Natural killer cell (primary cell): ENCODE measurements around the gene NEDD4L. TPM values are rescaled to one million over a fixed set of nuclear protein-coding genes. Genes with fewer than 3 reads are reported as not detected.

Source experiments
- ATAC-seq, 3 donors: fragments of 150-1000 bp in 2 of 3; fragments of 200-7000 bp in 1 of 3; cut with Tn5 transposase; 1 replicate in 1 of 3; 2 replicates in 2 of 3; pipeline ENCODE4 v1.10.0; 2021; ENCODE audit warnings: mild to moderate bottlenecking in 2 of 3, moderate library complexity in 2 of 3
- DNase-seq, 2 donors: peaks; one replicate each; pipeline versions ENCODE4 v3.0.0 to v3.0.0-alpha.2; 2013 to 2021; ENCODE audit warnings: mixed read lengths in 1 of 2
- H3K27ac ChIP-seq: one replicate; pipeline ENCODE4 v1.5.1; 2013; ENCODE audit warnings: mild to moderate bottlenecking, low read length
- H3K27me3 ChIP-seq: one replicate; pipeline ENCODE4 v1.6.1; 2013; ENCODE audit warnings: low read length; ENCODE audit not compliant: control insufficient read depth, insufficient read depth
- H3K36me3 ChIP-seq: one replicate; pipeline ENCODE4 v1.6.1; 2013; ENCODE audit warnings: low read length; ENCODE audit not compliant: control insufficient read depth, insufficient read depth
- H3K4me1 ChIP-seq: one replicate; pipeline ENCODE4 v1.6.1; 2013; ENCODE audit warnings: low read length; ENCODE audit not compliant: control insufficient read depth, insufficient read depth
- H3K4me3 ChIP-seq: one replicate; pipeline ENCODE4 v1.5.1; 2013; ENCODE audit warnings: low read length
- H3K9me3 ChIP-seq: one replicate; pipeline ENCODE4 v1.6.1; 2013; ENCODE audit warnings: low read length; ENCODE audit not compliant: control insufficient read depth, insufficient read depth
- H3K27ac Mint-ChIP-seq, 2 donors: one replicate each; pipeline ENCODE4 v1.8.0; 2022; ENCODE audit warnings: mild to moderate bottlenecking in 2 of 2, mixed read lengths in 2 of 2, moderate library complexity in 1 of 2
- H3K27me3 Mint-ChIP-seq, 2 donors: one replicate each; pipeline ENCODE4 v1.8.0; 2022; ENCODE audit warnings: low read depth in 2 of 2, mixed read lengths in 2 of 2
- H3K36me3 Mint-ChIP-seq: one replicate; pipeline ENCODE4 v1.8.0; 2022; ENCODE audit warnings: mixed read lengths
- H3K4me1 Mint-ChIP-seq, 2 donors: one replicate each; pipeline ENCODE4 v1.8.0; 2022; ENCODE audit warnings: mixed read lengths in 2 of 2
- H3K4me3 Mint-ChIP-seq: one replicate; pipeline ENCODE4 v1.8.0; 2022; ENCODE audit warnings: mild to moderate bottlenecking, moderate library complexity, mixed read lengths
- H3K9me3 Mint-ChIP-seq, 2 donors: one replicate each; pipeline ENCODE4 v1.8.0; 2022; ENCODE audit warnings: mixed read lengths in 2 of 2
- WGBS: methylation state at CpG from one replicate; pipeline ENCODE4 v1.1.7; 2013; ENCODE audit warnings: missing lambda C conversion rate; ENCODE audit not compliant: insufficient coverage; 5-methylcytosine and 5-hydroxymethylcytosine counted together
- intact Hi-C: fragments of 100-400 bp; cut with micrococcal nuclease; formaldehyde crosslinking; loops from one replicate; pipeline ENCODE4 v1.14.2; 2022
- total RNA-seq, 4 donors: library from RNA; stranded (reverse); fragments of 120-200 nt in 1 of 4; gene quantifications; one replicate each; pipeline versions ENCODE4 v1.2.3 to v1.2.4, GENCODE V29; 2013 to 2022
- TF ChIP-seq, protein P1 (sequence below): fragments of 200-600 bp; IDR thresholded peaks from one replicate; pipeline ENCODE4 v1.8.0; 2022; ENCODE audit warnings: antibody characterized with exemption

The NEDD4L gene
- total RNA-seq, 3 donors from 2014 or later (not counting 1 experiment from before 2014, with no cell fraction given), result 3.4 to 15.3 (median 14.3) TPM

DNA sequence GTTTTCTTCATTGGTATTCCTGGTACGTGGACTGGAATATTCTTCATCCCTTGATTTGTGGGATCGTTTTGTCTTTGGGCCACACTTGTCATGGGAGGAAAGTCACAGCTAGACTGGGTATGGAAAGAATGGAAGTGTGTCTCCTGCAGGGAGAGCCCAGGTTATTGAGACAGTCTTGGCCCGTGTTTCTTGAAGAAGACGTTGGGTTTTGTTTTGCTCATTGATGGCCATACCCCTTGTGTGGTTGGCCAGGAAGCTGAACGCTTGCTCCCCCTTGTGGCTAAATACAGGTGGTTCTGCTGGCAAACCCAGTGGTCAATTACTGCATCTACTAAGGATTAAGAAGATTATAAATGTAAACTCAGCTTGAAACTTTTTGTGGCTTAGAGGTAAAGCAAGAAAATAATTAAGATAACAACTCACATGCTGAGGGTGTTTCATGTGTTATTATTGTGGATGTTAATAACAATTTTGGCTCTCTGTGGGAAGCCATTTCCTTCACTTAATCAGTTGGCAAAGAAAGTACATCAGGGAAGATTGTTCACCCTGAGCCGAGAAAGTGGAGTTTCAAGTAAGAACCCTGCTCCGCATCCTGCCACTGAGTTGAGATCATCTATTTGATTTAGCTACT, 91.8 kb downstream of the NEDD4L start:
- H3K4me1 ChIP-seq, result peaks cover 10% of the 10 kb centered on the region
- H3K9me3 Mint-ChIP-seq, result no peaks in the 10 kb centered on the region
- intact Hi-C loops, result loop anchor here (5.0 kb wide), 1 partner anchor 94 kb away; the partner anchor contains the start of gene NEDD4L
- 53% methylated on average over 7 of the region's 7 CpGs for WGBS
- no peaks in the 10 kb centered on the region for H3K9me3 ChIP-seq
- ATAC-seq, result peak; percentile 63 to 84 (median 76)
- H3K27ac Mint-ChIP-seq, result no peak overlapping the region
- TF ChIP-seq, protein P1, sequence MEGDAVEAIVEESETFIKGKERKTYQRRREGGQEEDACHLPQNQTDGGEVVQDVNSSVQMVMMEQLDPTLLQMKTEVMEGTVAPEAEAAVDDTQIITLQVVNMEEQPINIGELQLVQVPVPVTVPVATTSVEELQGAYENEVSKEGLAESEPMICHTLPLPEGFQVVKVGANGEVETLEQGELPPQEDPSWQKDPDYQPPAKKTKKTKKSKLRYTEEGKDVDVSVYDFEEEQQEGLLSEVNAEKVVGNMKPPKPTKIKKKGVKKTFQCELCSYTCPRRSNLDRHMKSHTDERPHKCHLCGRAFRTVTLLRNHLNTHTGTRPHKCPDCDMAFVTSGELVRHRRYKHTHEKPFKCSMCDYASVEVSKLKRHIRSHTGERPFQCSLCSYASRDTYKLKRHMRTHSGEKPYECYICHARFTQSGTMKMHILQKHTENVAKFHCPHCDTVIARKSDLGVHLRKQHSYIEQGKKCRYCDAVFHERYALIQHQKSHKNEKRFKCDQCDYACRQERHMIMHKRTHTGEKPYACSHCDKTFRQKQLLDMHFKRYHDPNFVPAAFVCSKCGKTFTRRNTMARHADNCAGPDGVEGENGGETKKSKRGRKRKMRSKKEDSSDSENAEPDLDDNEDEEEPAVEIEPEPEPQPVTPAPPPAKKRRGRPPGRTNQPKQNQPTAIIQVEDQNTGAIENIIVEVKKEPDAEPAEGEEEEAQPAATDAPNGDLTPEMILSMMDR, result peak; percentile 55
- peaks cover 7 to 19% of the 10 kb centered on the region in 2 donors for H3K27me3 Mint-ChIP-seq
- H3K27me3 ChIP-seq, result no peaks in the 10 kb centered on the region
- no peaks in the 10 kb centered on the region for H3K36me3 Mint-ChIP-seq
- no peaks in the 10 kb centered on the region for H3K36me3 ChIP-seq
- no peak overlapping the region for H3K4me3 ChIP-seq
- no peak overlapping the region for H3K27ac ChIP-seq
- peaks cover 12 to 15% of the 10 kb centered on the region in 2 donors for H3K4me1 Mint-ChIP-seq
- peak overlapping the region; percentile 13 for H3K4me3 Mint-ChIP-seq
- DNase-seq, result peak; percentile 22 to 70

DNA sequence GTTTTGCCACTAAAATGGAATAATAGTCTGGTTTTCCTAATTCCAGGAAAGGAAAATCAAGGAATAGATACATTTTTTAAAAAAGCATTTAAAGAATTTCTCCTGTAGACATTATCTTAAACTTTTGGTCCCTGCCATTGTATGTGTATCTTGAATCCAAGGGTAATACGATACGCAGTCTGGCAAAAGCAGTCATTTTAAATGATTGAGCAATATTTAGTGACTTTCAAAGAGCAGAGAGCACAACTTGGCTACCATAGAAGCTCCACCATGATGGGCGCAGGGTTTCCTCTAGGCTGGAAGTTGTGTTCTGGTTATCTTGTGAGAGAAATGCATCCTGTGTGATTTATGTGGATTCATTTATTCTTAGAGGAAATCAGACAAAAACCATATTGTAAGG, 92.9 kb downstream of the NEDD4L start:
- Histone ChIP-seq H3K4me3 (no peak overlapping the region), H3K4me1 (peaks cover 10% of the 10 kb centered on the region), H3K27me3 (no peaks in the 10 kb centered on the region), H3K9me3 (no peaks in the 10 kb centered on the region), H3K27ac (no peak overlapping the region), H3K36me3 (no peaks in the 10 kb centered on the region)
- WGBS, result 97% methylated on average over 3 of the region's 3 CpGs
- Mint-ChIP-seq H3K27ac (no peak overlapping the region), H3K9me3 (no peaks in the 10 kb centered on the region), H3K27me3 (peaks cover 7 to 19% of the 10 kb centered on the region in 2 donors), H3K36me3 (no peaks in the 10 kb centered on the region), H3K4me1 (peaks cover 12 to 15% of the 10 kb centered on the region in 2 donors), H3K4me3 (no peak overlapping the region)
- ATAC-seq (no peak), DNase-seq (no peak)
- intact Hi-C loops, result loop anchor here (5.0 kb wide), 1 partner anchor 95 kb away; the partner anchor contains the start of gene NEDD4L
- TF ChIP-seq, protein P1, result no peak

DNA sequence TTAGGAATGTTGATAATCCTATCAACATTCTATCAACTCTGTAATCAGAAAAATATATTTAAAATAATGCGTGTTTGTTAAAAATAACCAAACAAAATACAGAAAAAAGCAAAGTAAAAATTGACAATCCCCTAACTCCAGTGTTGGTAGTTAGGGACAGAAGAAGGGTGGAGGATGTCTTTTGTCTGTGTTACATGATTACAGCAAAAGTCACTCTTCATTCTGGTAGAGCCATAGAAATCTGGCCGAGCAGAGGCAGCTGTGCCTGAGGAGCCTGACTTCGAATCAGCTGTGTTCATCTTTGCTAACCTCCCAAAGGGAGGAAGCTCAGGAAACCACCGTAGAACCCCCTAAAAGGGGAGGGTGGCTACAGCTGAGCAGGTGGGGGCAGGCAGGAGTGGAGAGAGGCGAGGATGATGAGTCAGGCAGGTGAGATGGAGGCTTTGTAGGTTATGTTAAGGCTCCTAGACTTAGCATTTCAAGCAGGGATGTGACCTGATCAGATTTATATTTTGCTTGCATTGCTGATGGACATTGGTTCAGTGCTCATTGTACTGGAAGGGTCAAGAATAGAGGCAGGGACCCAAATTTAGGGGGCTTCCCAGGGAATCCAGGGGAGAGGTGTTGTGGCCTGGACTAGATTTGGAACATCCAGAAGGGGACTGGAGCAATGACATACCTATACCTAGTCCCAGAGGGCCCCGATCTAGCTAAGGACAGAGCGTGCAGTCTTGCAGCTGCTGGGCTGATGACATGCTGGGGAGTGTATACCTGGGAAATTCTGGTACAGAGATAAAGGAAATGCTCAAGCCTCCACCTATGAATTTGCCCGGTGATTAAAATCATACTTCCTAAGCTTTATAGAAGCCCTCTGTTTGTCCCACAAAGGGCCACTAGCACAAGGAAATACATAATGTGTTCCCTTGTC, 95.7 kb downstream of the NEDD4L start:
- Mint-ChIP-seq H3K27ac (no peak overlapping the region), H3K4me1 (peaks cover 12 to 15% of the 10 kb centered on the region in 2 donors), H3K27me3 (peaks cover 10 to 31% of the 10 kb centered on the region in 2 donors), H3K9me3 (no peaks in the 10 kb centered on the region), H3K36me3 (no peaks in the 10 kb centered on the region), H3K4me3 (no peak overlapping the region)
- H3K4me1 ChIP-seq, result peaks cover 10% of the 10 kb centered on the region
- no peaks in the 10 kb centered on the region for H3K36me3 ChIP-seq
- 44% methylated on average over 7 of the region's 8 CpGs for WGBS
- ATAC-seq (no peak), DNase-seq (peak in 1 of 2 donors; percentile 8)
- intact Hi-C loops, result loop anchor here (5.0 kb wide), 1 partner anchor 97 kb away; the partner anchor contains the start of gene NEDD4L
- no peaks in the 10 kb centered on the region for H3K9me3 ChIP-seq
- no peaks in the 10 kb centered on the region for H3K27me3 ChIP-seq
- no peak overlapping the region for H3K4me3 ChIP-seq
- no peak overlapping the region for H3K27ac ChIP-seq
- TF ChIP-seq, protein P1, result no peak
